CD14-positive monocyte (primary cell): Measurements from ENCODE around the gene GNA12. TPM values are rescaled to one million over a fixed set of nuclear protein-coding genes. Genes with fewer than 3 reads are reported as not detected.

Experiments used
- DNase-seq, 3 donors: peaks; one replicate each; pipeline ENCODE4 v3.0.0-alpha.2; 2011 to 2022
- H2AFZ ChIP-seq: 2 replicates; pipeline ENCODE4 v1.6.0; 2012; ENCODE audit warnings: mild to moderate bottlenecking, low read depth, low read length, inconsistent platforms; ENCODE audit not compliant: insufficient read depth, poor library complexity, severe bottlenecking
- H3K27ac ChIP-seq, 2 donors: 1 replicate in 1 of 2; 2 replicates in 1 of 2; pipeline ENCODE4 v1.5.1; 2012 to 2013; ENCODE audit warnings: low read length in 2 of 2, control low read depth in 1 of 2, inconsistent platforms in 1 of 2, low read depth in 1 of 2, mild to moderate bottlenecking in 1 of 2
- H3K27me3 ChIP-seq, 2 donors: one replicate each; pipeline versions ENCODE4 v1.6.0 to v1.6.1; 2011 to 2013; ENCODE audit warnings: low read length in 2 of 2; ENCODE audit not compliant: control insufficient read depth in 2 of 2, insufficient read depth in 2 of 2
- H3K36me3 ChIP-seq, 2 donors: replicated peaks in 1 of 2; 1 replicate in 1 of 2; 2 replicates in 1 of 2; pipeline versions ENCODE4 v1.5.1 to v1.6.1; 2012 to 2013; ENCODE audit warnings: low read length in 2 of 2, control low read depth in 1 of 2, inconsistent platforms in 1 of 2, mild to moderate bottlenecking in 1 of 2; ENCODE audit not compliant: insufficient read depth in 2 of 2, control insufficient read depth in 1 of 2
- H3K4me1 ChIP-seq, 2 donors: 1 replicate in 1 of 2; 2 replicates in 1 of 2; pipeline versions ENCODE4 v1.5.1 to v1.6.1; 2012 to 2013; ENCODE audit warnings: low read length in 2 of 2, control low read depth in 1 of 2, inconsistent platforms in 1 of 2, mild to moderate bottlenecking in 1 of 2, moderate library complexity in 1 of 2; ENCODE audit not compliant: insufficient read depth in 2 of 2, control insufficient read depth in 1 of 2
- H3K4me2 ChIP-seq: replicated peaks from 2 replicates; pipeline ENCODE3; 2012; ENCODE audit warnings: low read length, moderate library complexity, mild to moderate bottlenecking; ENCODE audit not compliant: poor library complexity, severe bottlenecking; ENCODE audit errors: extremely low read depth
- H3K4me3 ChIP-seq, 3 experiments: fragments of 200-600 bp in 1 of 3; sonication (generic) in 1 of 3; replicated peaks in 1 of 3; 1 replicate in 2 of 3; 2 replicates in 1 of 3; pipeline ENCODE4 v1.5.1; 2011 to 2013; ENCODE audit warnings: low read length in 3 of 3, mild to moderate bottlenecking in 3 of 3, control low read depth in 2 of 3, low read depth in 2 of 3, inconsistent platforms in 1 of 3, moderate library complexity in 1 of 3
- H3K79me2 ChIP-seq: 2 replicates; pipeline ENCODE4 v1.6.0; 2012; ENCODE audit warnings: mild to moderate bottlenecking, control low read depth, inconsistent platforms, low read length, moderate library complexity; ENCODE audit not compliant: insufficient read depth
- H3K9ac ChIP-seq: 2 replicates; pipeline ENCODE4 v1.6.0; 2017; ENCODE audit warnings: low read length, mild to moderate bottlenecking; ENCODE audit not compliant: insufficient read depth, poor library complexity, severe bottlenecking
- H3K9me3 ChIP-seq, 2 donors: replicated peaks in 1 of 2; 1 replicate in 1 of 2; 2 replicates in 1 of 2; pipeline versions ENCODE4 v1.5.1 to v1.6.1; 2012 to 2013; ENCODE audit warnings: low read length in 2 of 2, control low read depth in 1 of 2; ENCODE audit not compliant: control insufficient read depth in 1 of 2, insufficient read depth in 1 of 2
- H4K20me1 ChIP-seq: 2 replicates; pipeline ENCODE4 v1.6.0; 2012; ENCODE audit warnings: mild to moderate bottlenecking, low read length, control low read depth, moderate library complexity; ENCODE audit not compliant: insufficient read depth
- H3K27ac Mint-ChIP-seq, 7 donors: one replicate each; pipeline ENCODE4 v1.8.0; 2020; ENCODE audit warnings: mild to moderate bottlenecking in 7 of 7, mixed read lengths in 7 of 7, moderate library complexity in 6 of 7, inconsistent platforms in 2 of 7
- H3K27me3 Mint-ChIP-seq, 3 donors: one replicate each; pipeline ENCODE4 v1.8.0; 2021 to 2022; ENCODE audit warnings: low read depth in 3 of 3, mild to moderate bottlenecking in 3 of 3, mixed read lengths in 3 of 3, moderate library complexity in 3 of 3, inconsistent platforms in 1 of 3
- H3K36me3 Mint-ChIP-seq, 2 donors: one replicate each; pipeline ENCODE4 v1.8.0; 2020; ENCODE audit warnings: mixed read lengths in 2 of 2, inconsistent platforms in 1 of 2, mild to moderate bottlenecking in 1 of 2
- H3K4me1 Mint-ChIP-seq: one replicate; pipeline ENCODE4 v1.8.0; 2020; ENCODE audit warnings: mild to moderate bottlenecking, mixed read lengths
- H3K4me3 Mint-ChIP-seq, 2 donors: one replicate each; pipeline ENCODE4 v1.8.0; 2020; ENCODE audit warnings: mild to moderate bottlenecking in 2 of 2, mixed read lengths in 2 of 2, moderate library complexity in 1 of 2
- H3K9me3 Mint-ChIP-seq, 7 donors: one replicate each; pipeline ENCODE4 v1.8.0; 2020 to 2022; ENCODE audit warnings: mixed read lengths in 7 of 7, mild to moderate bottlenecking in 6 of 7, moderate library complexity in 6 of 7, inconsistent platforms in 2 of 7
- CTCF ChIP-seq: fragments of 200-600 bp; IDR thresholded peaks from one replicate; pipeline ENCODE4 v1.8.0; 2022; ENCODE audit warnings: antibody characterized with exemption, mild to moderate bottlenecking
- WGBS: methylation state at CpG from one replicate; pipeline ENCODE4 v1.1.5; 2013; ENCODE audit warnings: missing lambda C conversion rate; ENCODE audit not compliant: insufficient coverage; 5-methylcytosine and 5-hydroxymethylcytosine counted together
- intact Hi-C, 2 donors: fragments of 100-400 bp; cut with micrococcal nuclease; formaldehyde crosslinking; loops; one replicate each; pipeline versions ENCODE4 v1.15.0 to v1.15.1; 2023
- polyA plus RNA-seq, 3 donors: library from polyadenylated mRNA; depleted of rRNA in 1 of 3; unstranded in 2 of 3; stranded (reverse) in 1 of 3; fragments of 300-500 nt in 2 of 3; fragments of >200 nt in 1 of 3; fragmentation: Illumina TruSeq in 2 of 3; gene quantifications; 1 replicate in 2 of 3; 2 replicates in 1 of 3; pipeline ENCODE4 v1.2.3, GENCODE V29; 2012 to 2021

Gene GNA12
- polyA plus RNA-seq, 3 donors, result 3.4 to 25.9 (median 10.6) TPM

GRCh38 chr7:2726316-2727018 is 117.6 kb downstream of the GNA12 start:
- TF ChIP-seq CTCF, result no peak
- Mint-ChIP-seq H3K36me3 (peaks cover 59 to 60% of the 10 kb centered on the region in 2 donors), H3K4me3 (no peak overlapping the region), H3K4me1 (peaks cover 31% of the 10 kb centered on the region), H3K9me3 (peaks cover 0 to 3% (median 0%) of the 10 kb centered on the region in 7 donors), H3K27ac (peak overlapping the region in 1 of 7 donors; percentile 32), H3K27me3 (peaks cover 0 to 5% (median 4%) of the 10 kb centered on the region in 3 donors)
- Histone ChIP-seq H3K9me3 (no peaks in the 10 kb centered on the region), H3K79me2 (no peaks in the 10 kb centered on the region), H3K4me1 (peaks cover 35 to 38% of the 10 kb centered on the region in 2 donors), H3K9ac (no peak overlapping the region), H3K27me3 (no peaks in the 10 kb centered on the region), H3K36me3 (peaks cover 20 to 24% of the 10 kb centered on the region in 2 donors), H2AFZ (no peak overlapping the region), H3K4me3 (no peak overlapping the region), H3K4me2 (no peak overlapping the region), H4K20me1 (no peaks in the 10 kb centered on the region), H3K27ac (no peak overlapping the region)
- 84% methylated on average over 9 of the region's 18 CpGs for WGBS
- intact Hi-C loops, result loop anchor here in 1 of 2 donors (5.0 kb wide), 1 partner anchor 41 kb away; no protein-coding TSS in a partner anchor
- DNase-seq, result no peak

GRCh38 chr7:2725178-2726105 is 118.7 kb downstream of the GNA12 start:
- Mint-ChIP-seq H3K4me3 (no peak overlapping the region), H3K27me3 (peaks cover 2 to 8% (median 7%) of the 10 kb centered on the region in 3 donors), H3K9me3 (peaks cover 0 to 3% (median 0%) of the 10 kb centered on the region in 7 donors), H3K4me1 (peaks cover 36% of the 10 kb centered on the region), H3K27ac (peak overlapping the region in 3 of 7 donors; percentile 33 to 80 (median 68)), H3K36me3 (peaks cover 54% of the 10 kb centered on the region in 2 donors)
- Histone ChIP-seq H3K9me3 (no peaks in the 10 kb centered on the region), H3K4me2 (no peak overlapping the region), H3K79me2 (no peaks in the 10 kb centered on the region), H3K4me3 (no peak overlapping the region), H2AFZ (no peak overlapping the region), H4K20me1 (no peaks in the 10 kb centered on the region), H3K27ac (no peak overlapping the region), H3K36me3 (peaks cover 13 to 14% of the 10 kb centered on the region in 2 donors), H3K9ac (no peak overlapping the region), H3K4me1 (peaks cover 36 to 39% of the 10 kb centered on the region in 2 donors), H3K27me3 (no peaks in the 10 kb centered on the region)
- intact Hi-C loops, result loop anchor here in 1 of 2 donors (5.0 kb wide), 1 partner anchor 42 kb away; no protein-coding TSS in a partner anchor
- no peak for DNase-seq
- over 99% methylated on average over 33 of the region's 34 CpGs for WGBS
- TF ChIP-seq CTCF, result no peak
